Measurements from ENCODE around the gene AP1G2. TPM values are rescaled to one million over a fixed set of nuclear protein-coding genes. Genes with fewer than 3 reads are reported as not detected.

The AP1G2 gene
- total RNA-seq, 2 experiments from 2014 or later, result 193 to 198 TPM

DNA sequence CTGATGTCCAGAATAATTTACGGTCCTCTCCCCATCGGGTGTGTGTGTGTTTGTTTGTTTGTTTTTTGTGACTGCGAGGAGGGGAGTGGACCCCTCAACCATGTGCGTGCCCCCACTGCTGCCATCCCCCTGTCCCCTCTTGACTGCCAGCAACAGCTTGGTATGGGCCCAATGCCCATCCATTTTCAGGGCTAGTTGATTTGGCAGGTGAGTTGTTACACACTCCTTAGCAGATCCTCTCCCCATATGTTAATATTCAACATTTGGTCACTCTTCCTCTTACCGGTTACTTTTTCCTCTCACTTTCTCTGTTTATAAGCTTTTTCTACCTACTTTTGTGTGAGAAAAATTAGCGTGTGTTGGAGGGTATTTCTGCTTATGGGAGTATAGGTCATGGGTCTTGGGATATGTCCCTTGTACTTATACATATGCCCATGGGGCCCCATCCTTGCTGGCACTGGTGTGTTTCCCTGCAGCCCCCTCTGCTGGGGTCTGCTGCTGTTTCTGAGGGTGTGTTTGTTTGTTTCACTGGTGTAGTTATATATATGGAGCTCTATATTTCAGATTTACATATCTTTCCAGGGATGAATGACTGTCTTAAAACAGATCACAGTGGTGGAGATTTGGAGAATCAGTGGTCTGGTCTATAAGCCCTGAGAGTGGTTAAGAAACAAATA lies 49.8 kb downstream of the AP1G2 start:
- no peaks in the 10 kb centered on the region for H3K9me3 ChIP-seq (ENCODE audit: control insufficient read depth in 1 of 2, insufficient read depth in 1 of 2, low read length in 2 of 2)
- H3K36me3 ChIP-seq (ENCODE audit: insufficient read depth, low read length), result no peaks in the 10 kb centered on the region
- CTCF ChIA-PET, result no interaction called here
- Mint-ChIP-seq H3K9me3 (no peaks in the 10 kb centered on the region), H3K4me1 (ENCODE audit: low read depth) (peaks cover 8% of the 10 kb centered on the region), H3K27ac (no peak overlapping the region), H3K4me3 (no peak overlapping the region), H3K36me3 (ENCODE audit: low read depth) (no peaks in the 10 kb centered on the region), H3K27me3 (no peaks in the 10 kb centered on the region)
- no peaks in the 10 kb centered on the region for H3K4me1 ChIP-seq (ENCODE audit: insufficient read depth, low read length)
- H3K27ac ChIP-seq (ENCODE audit: low read depth in 1 of 2, low read length in 2 of 2), result no peak overlapping the region
- POLR2A ChIA-PET, result no interaction called here
- intact Hi-C loops (cut with DNase I, micrococcal nuclease), result no loop called here
- no peak for TF ChIP-seq CTCF (IDR thresholded peaks at IDR 0.05)
- ATAC-seq (ENCODE audit: poor library complexity), result no peak
- H3K27me3 ChIP-seq (ENCODE audit: control insufficient read depth in 1 of 2, insufficient read depth in 2 of 2, low read length in 2 of 2), result no peaks in the 10 kb centered on the region
- DNase-seq, result no peak
- no peak overlapping the region for H3K4me3 ChIP-seq (ENCODE audit: low read length)

DNA sequence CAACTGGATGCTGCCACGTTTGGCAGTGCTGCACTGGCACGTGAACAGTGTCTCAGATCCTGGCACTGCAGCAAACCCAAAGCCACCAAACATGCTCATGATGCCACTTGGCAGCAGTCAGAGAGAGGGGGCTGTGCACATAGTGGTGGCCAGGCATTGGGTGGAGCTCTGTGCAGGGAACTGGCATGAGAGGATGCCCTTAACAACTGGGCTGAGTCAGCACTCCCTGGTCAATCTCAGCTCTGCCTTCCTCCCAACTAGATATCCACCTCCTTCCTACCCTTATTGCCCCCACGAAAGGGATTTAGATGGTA lies 53.0 kb downstream of the AP1G2 start:
- Mint-ChIP-seq H3K27me3 (no peaks in the 10 kb centered on the region), H3K36me3 (ENCODE audit: low read depth) (no peaks in the 10 kb centered on the region), H3K4me3 (no peak overlapping the region), H3K4me1 (ENCODE audit: low read depth) (peaks cover 21% of the 10 kb centered on the region), H3K27ac (no peak overlapping the region), H3K9me3 (no peaks in the 10 kb centered on the region)
- DNase-seq (no peak), ATAC-seq (ENCODE audit: poor library complexity) (no peak)
- peaks cover 9% of the 10 kb centered on the region for H3K4me1 ChIP-seq (ENCODE audit: insufficient read depth, low read length)
- ChIA-PET POLR2A (no interaction called here), CTCF (no interaction called here)
- no peaks in the 10 kb centered on the region for H3K9me3 ChIP-seq (ENCODE audit: control insufficient read depth in 1 of 2, insufficient read depth in 1 of 2, low read length in 2 of 2)
- TF ChIP-seq CTCF (IDR thresholded peaks at IDR 0.05), result no peak
- no peak overlapping the region for H3K27ac ChIP-seq (ENCODE audit: low read depth in 1 of 2, low read length in 2 of 2)
- H3K4me3 ChIP-seq (ENCODE audit: low read length), result no peak overlapping the region
- no peaks in the 10 kb centered on the region for H3K27me3 ChIP-seq (ENCODE audit: control insufficient read depth in 1 of 2, insufficient read depth in 2 of 2, low read length in 2 of 2)
- intact Hi-C loops (cut with DNase I, micrococcal nuclease), result no loop called here
- no peaks in the 10 kb centered on the region for H3K36me3 ChIP-seq (ENCODE audit: insufficient read depth, low read length)

- Histone ChIP-seq H3K4me1 (ENCODE audit: insufficient read depth, low read length) (peaks cover 9% of the 10 kb centered on the region), H3K9me3 (ENCODE audit: control insufficient read depth in 1 of 2, insufficient read depth in 1 of 2, low read length in 2 of 2) (no peaks in the 10 kb centered on the region), H3K27me3 (ENCODE audit: control insufficient read depth in 1 of 2, insufficient read depth in 2 of 2, low read length in 2 of 2) (no peaks in the 10 kb centered on the region), H3K27ac (ENCODE audit: low read depth in 1 of 2, low read length in 2 of 2) (no peak overlapping the region), H3K36me3 (ENCODE audit: insufficient read depth, low read length) (no peaks in the 10 kb centered on the region), H3K4me3 (ENCODE audit: low read length) (no peak overlapping the region)
- CTCF ChIA-PET, result no interaction called here
- Mint-ChIP-seq H3K9me3 (no peaks in the 10 kb centered on the region), H3K27me3 (no peaks in the 10 kb centered on the region), H3K4me1 (ENCODE audit: low read depth) (peaks cover 21% of the 10 kb centered on the region), H3K27ac (no peak overlapping the region), H3K36me3 (ENCODE audit: low read depth) (no peaks in the 10 kb centered on the region), H3K4me3 (no peak overlapping the region)
- intact Hi-C loops (cut with DNase I, micrococcal nuclease), result no loop called here
- TF ChIP-seq CTCF (IDR thresholded peaks at IDR 0.05), result no peak
- POLR2A ChIA-PET, result no interaction called here
- ATAC-seq (ENCODE audit: poor library complexity) (no peak), DNase-seq (no peak)
These were observed 53.6 kb downstream of the AP1G2 start for GRCh38 chr14:23513818-23514643.

All from CD4-positive, alpha-beta T cell (primary cell).